ENCODE results near the gene OR51B2.
"Not testable (repeated sequence)": the region's sequence is repeated elsewhere in the genome, so short reads cannot be mapped to it uniquely, and the experiment has no call there.

Gene OR51B2

DNA sequence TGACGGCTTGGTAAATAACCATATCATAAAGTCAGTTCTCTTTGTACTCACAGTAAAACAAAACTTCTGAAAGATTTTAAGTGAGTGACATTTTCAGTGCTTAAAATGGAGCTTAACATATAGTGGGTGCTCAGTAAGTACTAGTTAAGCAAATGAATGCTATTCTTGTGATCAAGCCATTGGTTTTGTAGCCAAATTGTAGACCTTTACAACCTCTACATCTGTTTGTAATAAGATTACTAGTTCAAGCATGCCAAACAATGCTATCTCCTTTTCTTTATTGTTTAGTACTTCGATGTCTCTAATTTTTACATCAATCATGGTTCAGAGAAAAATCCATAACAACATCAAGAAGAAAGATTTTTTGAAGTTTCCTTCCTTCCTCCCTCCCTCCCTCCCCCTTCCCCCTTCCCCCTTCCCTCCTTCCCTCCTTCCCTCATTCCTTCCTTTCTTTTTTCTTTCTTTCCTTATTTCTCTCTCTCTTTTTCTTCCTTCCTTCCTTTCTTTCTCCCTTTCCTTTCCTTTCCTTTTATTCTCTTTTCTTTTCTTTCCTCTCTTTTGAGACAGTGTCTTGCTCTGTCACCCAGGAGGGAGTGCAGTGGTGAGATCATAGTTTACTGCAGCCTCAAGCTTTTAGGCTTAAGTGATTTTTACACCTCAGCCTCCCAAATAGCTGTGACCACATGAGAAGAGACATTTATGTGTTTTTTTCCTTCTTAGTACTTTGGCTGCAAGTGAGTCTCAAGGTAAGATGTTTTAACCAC, 16.7 kb downstream of the OR51B2 start:
- DNase-seq: no peak

DNA sequence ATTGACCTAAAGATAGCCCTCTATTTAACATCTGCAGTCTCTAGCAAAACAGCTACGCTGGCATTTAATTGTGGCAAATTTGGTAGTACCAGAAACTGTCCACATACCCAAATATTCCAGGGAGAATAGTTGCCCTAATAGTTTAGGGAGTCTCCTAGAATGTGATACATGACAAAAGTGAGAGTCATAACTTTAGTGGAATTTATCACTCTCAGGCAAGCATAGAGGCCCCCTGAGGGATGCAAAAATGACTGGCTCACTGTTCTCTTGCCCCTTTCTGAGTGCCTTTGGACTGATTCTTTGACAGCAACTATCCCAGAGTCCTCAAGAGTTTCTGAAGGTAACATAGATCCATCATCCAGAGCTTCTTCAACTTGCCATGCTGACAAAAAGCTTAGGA, 20.1 kb downstream of the OR51B2 start:
- DNase-seq: no peak

DNA sequence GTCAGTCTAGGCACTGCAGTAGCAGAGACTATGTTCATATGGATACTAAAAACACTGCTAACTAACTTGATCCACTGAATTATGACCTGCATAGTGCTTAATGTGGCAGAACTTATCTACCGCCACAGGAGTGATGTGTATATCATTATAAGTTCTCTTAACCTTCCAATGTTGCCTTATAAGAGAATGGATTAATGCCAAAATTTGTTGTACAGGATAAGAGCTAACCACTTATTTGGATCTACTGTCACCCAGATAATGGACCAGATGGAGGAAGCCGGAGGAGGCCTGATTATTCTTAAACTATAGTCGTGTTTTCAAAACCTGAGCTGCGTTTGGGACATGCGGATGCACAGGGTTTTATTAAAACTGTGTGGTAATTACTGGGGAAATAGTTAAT, 20.5 kb downstream of the OR51B2 start:
- DNase-seq: no peak

DNA sequence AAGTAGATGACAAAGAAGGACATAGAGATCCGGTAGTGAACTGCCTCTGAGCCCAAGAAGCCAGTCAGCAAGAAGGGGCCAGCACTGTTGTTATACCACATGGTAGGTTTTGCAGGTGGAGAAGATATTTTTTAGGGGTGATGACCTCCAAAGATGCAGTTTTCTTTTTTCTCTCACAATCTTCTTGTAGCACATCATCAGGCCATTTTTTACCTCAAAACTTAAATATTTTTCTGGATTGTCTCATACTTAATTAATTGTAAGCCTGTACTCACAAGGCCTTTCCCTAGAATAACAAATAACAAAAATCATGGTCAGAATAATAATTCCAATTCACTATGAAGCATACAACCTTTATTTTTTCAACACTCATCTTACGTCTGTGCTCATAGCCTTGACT, 22.3 kb downstream of the OR51B2 start, which contains the start of gene OR51B4:
Gene OR51B4, minus strand, starts transcription at position 101 of the 400 bp plus-strand sequence. Its CDS starts 0 bp downstream, at position 101.
- DNase-seq: no peak

DNA sequence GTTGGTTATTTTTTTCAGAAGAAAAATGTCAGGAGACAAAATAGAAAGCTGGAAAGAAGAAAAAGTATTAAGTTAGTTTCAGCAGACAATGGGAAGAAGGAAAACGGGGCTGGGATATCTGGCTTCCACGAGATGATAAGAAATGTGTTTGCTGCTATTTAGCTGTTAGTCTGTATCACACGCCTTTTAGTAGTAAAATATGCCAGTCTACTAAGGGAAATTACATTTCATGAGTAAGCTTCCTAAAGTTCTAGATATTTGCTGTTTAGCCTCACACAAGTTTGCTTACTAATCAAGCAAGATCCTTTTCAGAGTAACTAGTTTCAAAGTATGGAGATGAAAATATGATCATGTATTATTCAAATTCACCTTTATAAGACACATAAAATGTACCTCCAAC, 23.8 kb downstream of the OR51B2 start:
- DNase-seq: no peak

DNA sequence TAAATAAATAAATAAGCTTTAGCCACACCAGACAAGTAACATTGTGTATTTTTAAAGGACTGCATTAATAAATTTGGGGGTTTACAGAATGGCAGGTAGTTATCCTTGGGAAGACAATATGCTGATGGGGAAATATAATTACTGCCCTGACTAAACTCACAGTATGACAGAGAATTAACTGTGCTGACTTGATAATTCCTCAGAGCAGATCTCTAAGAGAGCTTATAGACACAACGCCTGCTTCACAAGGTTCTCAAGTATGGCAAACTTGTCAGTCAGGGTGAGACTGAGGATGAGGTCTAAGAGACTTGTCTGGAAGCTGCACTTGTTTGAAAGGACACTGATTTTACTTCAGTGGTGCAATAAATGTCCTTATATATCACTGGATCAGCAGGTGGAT, 25.6 kb downstream of the OR51B2 start:
- DNase-seq: no peak

DNA sequence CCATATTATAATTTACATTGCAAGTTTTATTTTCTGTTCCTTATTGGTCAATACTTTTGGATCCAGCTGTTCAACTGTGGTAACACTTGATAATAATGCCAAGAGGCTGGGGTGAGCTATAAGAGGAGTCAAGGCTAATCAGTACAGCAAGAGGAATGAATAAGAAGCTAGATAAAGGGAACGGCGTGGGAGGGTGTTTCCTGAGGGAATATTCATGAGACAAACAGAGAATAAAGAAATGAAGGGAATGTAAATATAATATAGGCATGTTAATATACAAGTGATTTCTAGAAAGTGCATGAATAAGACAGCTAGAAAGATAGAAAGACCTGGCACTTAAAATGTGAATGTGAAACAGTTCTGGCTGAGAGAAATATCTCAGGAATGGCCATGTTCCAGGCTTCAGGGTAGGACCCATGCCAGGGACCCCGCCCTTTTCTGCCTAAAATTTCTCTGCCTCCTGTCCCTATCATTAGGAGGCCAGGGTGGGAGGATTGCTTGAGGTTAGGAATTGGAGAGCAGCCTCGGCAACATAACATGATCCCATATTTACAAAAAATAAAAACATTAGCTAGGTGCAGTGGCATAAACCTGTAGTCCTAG, 26.3 kb downstream of the OR51B2 start:
- no peak for DNase-seq

DNA sequence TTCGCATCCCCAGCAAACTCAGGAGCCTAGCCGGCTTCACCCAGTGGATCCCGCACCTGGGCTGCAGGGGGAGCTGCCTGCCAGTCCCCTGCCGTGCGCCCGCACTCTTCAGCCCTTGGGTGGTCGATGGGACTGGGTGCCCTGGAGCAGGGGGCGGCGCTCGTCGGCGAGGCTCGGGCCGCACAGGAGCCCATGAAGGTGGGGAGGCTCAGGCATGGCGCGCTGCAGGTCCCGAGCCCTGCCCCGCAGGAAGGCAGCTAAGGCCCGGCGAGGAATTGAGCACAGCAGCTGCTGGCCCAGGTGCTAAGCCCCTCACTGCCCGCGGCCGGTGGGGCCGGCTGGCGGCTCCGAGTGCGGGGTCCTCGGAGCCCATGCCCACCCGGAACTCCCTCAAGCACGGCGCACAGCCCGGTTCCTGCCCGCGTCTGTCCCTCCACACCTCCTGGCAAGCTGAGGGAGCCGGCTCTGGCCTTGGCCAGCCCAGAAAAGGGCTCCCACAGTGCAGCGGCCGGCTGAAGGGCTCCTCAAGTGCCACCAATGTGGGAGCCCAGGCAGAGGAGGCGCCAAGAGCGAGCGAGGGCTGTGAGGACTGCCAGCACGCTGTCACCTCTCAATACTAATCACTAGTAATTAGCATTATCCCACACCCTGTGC, 29.6 kb downstream of the OR51B2 start:
- not testable (repeated sequence) for DNase-seq

DNA sequence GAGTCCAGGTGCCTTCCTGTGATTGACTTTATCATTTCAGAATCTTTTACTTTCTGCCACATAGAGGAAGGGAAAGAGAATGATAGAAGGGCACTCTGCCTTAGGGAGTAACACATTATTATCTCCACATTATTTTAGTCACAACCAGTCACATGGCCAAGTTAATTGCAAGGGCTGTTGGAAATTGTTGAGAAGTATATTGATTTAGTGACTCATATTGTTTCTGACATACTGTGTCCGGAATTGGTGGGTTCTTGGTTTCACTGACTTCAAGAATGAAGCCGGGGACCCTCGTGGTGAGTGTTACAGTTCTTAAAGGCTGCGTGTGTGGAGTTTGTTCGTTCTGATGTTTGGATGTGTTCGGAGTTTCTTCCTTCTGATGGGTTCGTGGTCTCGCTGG, 31.1 kb downstream of the OR51B2 start:
- no peak for DNase-seq

DNA sequence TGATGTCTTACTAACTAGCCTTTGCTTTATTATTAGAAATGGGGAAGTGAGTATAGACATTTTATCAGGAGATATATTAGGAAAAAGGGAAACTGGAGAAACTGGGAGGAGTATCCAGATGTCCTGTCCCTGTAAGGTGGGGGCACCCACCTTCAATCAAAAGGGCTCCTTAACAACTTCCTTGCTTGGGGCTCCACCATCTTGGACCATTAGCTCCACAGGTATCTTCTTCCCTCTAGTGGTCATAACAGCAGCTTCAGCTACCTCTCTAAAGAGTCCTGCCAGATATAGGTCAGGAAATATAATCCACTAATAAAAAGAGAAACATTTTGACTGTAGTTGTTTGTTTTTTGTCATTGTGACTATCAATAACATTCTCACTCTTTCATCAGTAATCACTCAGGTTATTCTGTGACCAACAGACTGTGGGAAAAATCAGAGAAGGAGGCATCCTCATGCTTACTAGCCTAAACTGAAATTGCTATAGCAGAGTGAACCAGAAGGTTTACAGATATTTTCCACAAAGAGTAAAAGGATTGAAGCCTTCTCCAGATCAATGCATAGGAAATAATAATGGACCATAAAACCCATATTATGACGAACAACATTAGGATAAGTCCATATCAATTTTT, 32.8 kb downstream of the OR51B2 start:
- no peak for DNase-seq

DNA sequence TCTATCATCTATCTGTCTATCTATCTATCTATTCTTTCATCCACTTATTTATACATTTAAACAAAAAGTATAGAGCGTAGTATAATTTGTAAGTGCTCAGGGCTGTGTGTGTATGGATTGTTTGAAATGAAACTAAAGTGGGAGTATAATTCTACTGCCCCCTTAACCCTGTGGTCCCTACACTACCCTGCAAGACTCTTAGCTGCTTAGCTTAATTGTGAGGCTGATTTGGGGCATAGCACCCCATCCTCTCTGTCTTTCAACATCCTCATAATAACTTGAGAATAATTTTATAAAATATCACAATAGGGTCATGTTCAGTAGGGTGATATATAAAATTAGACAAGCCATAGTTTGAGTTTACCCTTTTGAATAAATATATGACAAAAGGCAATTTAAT, 34.0 kb downstream of the OR51B2 start:
- DNase-seq: no peak

DNA sequence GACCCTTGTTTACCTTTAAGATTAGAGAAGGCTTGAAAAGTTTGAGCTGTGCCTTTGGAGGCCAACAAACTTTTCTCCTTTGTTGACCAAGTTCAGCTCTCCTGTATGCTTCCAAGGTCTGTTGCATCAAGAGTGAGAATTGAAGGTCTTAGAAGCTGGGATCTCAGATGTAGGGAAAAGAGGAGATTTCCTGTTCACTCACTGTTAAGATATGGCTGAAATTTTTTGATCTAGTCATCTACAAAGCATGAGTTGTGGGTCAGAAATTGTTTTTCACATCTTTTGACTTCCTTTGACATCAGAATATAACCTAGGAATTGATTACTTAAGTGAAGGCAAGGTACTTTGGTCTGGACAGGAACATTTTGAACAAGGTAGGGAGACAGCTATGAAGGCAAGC, 34.4 kb downstream of the OR51B2 start:
- no peak for DNase-seq

DNA sequence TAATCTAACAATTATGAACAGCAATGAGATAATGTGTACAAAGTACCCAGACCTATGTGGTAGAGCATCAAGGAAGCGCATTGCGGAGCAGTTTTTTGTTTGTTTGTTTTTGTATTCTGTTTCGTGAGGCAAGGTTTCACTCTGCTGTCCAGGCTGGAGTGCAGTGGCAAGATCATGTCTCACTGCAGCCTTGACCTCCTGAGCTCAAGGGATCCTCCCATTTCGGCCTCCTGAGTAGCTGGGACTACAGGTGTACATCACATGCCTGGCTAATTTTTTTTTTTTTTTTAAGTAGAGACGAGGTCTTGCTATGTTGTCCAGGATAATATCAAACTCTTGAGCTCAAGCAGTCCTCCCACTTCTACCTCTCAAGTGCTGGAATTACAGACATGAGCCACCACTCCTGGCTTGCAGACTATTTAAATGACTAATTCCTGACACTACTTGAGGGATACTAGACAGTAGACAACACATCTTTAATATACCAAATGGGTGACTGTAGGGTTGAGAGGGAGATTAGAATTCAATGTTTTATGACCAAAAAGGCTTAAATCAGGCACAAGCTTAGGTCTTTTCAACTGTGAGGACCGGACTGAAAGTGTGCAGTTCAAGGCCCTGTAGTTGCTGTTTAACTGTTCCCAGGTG, 35.1 kb downstream of the OR51B2 start:
- no peak for DNase-seq

DNA sequence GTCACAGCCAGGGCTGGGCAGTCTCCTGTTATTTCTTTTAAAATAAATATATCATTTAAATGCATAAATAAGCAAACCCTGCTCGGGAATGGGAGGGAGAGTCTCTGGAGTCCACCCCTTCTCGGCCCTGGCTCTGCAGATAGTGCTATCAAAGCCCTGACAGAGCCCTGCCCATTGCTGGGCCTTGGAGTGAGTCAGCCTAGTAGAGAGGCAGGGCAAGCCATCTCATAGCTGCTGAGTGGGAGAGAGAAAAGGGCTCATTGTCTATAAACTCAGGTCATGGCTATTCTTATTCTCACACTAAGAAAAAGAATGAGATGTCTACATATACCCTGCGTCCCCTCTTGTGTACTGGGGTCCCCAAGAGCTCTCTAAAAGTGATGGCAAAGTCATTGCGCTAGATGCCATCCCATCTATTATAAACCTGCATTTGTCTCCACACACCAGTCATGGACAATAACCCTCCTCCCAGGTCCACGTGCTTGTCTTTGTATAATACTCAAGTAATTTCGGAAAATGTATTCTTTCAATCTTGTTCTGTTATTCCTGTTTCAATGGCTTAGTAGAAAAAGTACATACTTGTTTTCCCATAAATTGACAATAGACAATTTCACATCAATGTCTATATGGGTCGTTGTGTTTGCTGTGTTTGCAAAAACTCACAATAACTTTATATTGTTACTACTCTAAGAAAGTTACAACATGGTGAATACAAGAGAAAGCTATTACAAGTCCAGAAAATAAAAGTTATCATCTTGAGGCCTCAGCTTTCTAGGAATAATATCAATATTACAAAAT, 35.8 kb downstream of the OR51B2 start:
- no peak for DNase-seq

DNA sequence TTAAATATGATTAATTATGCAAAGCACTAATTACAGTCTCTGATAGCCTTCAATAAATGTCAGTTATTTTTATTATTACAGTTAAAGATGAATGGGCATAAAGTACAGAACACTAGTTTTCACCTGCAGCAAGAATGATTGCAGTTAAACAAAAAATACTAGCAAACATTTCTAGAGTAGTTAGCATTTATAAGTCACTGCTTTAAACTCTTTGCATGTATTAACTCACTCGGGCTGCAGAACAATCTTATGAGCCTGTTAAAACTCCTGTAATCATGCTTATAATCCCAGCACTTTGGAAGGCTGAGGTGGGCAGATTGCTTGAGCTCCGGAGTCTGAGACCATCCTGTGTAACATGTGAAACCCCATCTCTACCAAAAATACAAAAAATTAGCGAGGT, 37.2 kb downstream of the OR51B2 start:
- no peak for DNase-seq

DNA sequence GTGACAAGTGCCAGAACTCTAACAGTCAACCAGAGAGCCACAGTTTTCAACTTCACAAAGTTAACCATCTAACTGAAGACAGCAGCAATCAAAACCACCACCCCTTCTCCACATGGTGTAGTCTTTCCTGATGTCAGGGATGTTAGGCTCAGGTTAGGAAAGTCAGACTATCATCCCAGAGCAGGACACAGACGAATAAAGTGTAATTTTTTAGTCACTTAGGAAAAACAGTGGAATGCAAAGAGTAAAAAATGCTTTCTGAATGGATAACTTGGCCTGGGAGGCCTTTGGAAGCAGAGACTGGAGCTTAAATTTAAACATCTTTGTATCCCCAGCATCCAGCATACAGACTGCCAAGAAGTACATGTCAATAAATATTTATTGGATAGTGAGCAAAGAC, 37.7 kb downstream of the OR51B2 start:
- no peak for DNase-seq

DNA sequence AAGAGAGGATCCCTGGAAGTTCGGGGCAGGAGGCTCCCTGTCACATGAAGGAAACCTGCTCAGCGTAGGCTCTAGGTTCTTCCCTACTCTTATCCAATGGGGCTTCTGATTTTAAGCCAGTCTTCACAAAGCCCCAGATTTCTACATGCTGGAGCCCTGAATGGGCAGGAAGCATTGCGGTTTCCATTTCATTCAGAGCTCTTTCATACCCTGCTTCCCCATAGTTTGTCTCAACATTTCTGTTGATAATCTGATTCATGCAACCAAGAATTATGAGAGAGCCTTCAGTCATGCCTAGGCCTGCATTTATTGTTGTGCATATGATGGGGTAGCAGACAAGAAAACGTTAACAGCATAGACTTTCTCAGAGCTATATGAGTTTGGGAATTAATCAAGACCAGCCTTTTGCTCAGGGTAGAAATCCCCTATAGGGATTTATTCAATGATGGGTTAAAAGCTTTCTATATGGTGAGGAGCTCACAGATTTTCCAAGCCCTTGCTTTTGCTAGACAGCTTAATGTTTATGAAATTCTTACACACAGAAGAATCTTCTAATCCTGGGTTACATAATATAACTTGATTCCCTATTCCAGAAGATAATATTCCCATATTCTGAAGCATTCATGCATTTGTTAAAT, 38.3 kb downstream of the OR51B2 start:
- DNase-seq: no peak

DNA sequence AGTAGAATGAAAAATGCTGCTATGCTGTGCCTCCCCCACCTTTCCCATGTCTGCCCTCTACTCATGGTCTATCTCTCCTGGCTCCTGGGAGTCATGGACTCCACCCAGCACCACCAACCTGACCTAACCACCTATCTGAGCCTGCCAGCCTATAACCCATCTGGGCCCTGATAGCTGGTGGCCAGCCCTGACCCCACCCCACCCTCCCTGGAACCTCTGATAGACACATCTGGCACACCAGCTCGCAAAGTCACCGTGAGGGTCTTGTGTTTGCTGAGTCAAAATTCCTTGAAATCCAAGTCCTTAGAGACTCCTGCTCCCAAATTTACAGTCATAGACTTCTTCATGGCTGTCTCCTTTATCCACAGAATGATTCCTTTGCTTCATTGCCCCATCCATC, 39.5 kb downstream of the OR51B2 start:
- DNase-seq: no peak

DNA sequence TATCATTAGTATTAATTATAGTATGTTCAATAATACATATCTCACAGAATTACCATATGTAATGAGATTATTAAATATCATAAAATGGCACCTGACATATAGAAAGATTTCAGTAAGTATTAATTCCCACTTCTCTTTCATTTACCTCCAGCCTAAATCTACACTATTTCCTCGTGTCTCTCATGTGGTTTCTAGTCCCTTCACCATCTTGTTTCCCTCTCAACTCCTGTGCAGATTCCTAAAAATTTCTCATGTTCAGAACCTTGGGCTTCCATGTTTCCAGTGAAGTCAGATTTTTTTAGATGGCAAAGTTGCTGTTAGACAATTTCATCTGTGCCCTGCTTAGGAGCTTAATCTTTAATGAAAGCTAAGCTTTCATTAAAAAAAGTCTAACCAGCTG, 40.2 kb downstream of the OR51B2 start:
- no peak for DNase-seq

DNA sequence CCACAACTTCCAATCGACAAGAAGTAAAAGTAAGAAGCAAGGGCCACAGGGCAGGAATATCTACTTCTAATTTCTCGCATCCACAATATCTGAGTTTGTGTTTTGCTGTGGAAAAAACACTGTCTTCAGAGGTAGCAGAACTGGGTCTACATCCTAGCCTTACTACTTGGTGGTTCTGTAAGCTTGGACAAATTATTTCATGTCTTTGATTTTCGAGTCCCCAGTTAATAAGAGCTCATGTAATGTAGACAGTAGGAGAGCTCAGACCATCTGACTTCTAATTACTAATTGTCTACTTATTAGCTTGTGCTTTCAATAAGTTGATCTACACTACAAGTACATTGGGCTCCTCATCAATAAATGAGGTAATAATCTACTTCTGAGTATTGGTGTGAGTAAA, 41.0 kb downstream of the OR51B2 start:
- DNase-seq: no peak

DNA sequence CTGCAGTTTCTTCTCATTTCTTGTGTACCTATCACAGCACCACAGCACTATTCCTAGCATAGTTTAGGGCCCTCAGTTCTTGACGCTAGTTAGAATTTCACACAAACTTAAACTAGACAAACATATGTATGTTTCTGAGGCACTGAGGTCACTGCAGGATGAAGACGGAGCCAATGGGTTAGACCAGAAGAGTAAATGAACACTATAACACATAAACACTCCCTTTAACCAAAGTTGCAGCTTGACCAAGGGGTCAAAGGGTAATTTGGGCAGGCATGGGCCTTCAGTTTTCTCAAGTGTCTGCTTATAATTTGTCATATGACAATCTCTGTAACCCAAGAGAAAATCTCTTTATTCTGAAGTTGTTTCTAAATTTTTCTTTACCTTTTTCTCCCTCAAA, 41.5 kb downstream of the OR51B2 start:
- no peak for DNase-seq

DNA sequence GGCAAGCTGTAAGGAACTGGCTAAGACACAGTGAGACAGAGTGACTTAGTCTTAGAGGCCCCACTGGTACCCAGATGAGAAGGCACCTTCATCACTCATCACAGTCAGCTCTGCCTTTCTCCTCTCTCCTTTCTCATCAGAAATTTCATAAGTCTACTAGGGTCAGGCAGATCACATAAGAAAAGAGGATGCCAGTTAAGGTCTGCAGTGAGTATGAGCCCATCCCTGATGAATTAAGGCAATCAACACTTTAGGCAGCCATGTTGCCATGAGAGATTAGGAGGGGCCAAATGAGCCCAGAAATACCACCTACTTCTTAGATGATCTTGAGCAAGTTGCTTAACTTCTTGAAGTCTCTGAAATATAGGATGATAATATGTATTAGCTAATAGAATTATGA, 42.5 kb downstream of the OR51B2 start:
- no peak for DNase-seq

Measured in stimulated activated CD4-positive, alpha-beta T cell treated with anti-CD3 and anti-CD28 coated beads, Interleukin-4, amount 100 ng/mL, for 1 hour (primary cell).